C4-2B (cell line): ENCODE measurements around the gene GPC5.

ENCODE experiments used
- H3K27ac ChIP-seq: fragments of 450-650 bp; 2 replicates; pipeline ENCODE4 v1.5.1; 2017
- CTCF ChIP-seq: fragments of 450-650 bp; conservative IDR thresholded peaks from 2 replicates; pipeline ENCODE4 v1.5.1; 2017; ENCODE audit warnings: mild to moderate bottlenecking
- ZFX ChIP-seq: fragments of 450-650 bp; IDR thresholded peaks from 2 replicates; pipeline ENCODE4 v1.6.1; 2017

Gene GPC5

DNA sequence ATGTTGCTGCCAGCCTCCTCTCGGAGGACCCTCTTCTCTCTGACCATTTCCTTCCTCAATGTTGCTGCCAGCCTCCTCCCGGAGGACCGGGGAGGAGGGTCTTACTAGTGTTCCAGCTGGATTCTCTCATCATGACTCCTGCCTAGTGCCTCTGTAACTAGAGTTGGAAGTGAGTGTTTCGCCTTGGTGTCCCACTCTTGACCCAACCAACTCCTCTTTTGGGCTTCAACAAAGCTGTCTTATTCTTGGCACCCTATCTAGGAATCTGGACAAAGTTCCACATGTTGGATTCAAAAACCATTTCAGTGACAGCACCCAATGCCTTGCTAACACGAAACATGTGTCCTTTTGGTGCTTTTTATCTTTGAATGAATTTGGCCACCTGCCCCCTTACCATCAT, 165.4 kb downstream of the GPC5 start:
- TF ChIP-seq ZFX (no peak), CTCF (no peak)
- no peak overlapping the region for H3K27ac ChIP-seq

DNA sequence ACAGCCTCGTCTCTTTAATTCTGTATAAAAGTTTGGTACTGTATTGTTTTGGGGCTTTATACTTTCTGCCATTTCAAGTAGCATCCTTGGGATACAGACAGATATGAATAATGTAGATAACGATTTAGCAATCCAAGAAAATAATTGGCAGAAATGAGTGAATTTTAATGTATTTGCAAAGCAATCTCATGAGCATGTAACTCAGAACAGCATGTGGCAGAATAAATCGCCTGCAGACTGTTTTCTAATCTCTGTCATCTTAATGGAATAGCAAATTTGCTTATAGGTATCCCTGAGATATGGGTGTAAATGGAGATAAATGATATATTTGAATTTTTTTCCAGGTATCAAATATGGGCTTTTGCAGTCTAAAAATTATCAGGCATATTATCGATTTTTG, 166.0 kb downstream of the GPC5 start:
- no peak overlapping the region for H3K27ac ChIP-seq
- no peak for TF ChIP-seq ZFX
- no peak for TF ChIP-seq CTCF

- TF ChIP-seq CTCF (no peak), ZFX (no peak)
- no peak overlapping the region for H3K27ac ChIP-seq
These were observed 166.9 kb downstream of the GPC5 start for GRCh38 chr13:91565296-91565695.

DNA sequence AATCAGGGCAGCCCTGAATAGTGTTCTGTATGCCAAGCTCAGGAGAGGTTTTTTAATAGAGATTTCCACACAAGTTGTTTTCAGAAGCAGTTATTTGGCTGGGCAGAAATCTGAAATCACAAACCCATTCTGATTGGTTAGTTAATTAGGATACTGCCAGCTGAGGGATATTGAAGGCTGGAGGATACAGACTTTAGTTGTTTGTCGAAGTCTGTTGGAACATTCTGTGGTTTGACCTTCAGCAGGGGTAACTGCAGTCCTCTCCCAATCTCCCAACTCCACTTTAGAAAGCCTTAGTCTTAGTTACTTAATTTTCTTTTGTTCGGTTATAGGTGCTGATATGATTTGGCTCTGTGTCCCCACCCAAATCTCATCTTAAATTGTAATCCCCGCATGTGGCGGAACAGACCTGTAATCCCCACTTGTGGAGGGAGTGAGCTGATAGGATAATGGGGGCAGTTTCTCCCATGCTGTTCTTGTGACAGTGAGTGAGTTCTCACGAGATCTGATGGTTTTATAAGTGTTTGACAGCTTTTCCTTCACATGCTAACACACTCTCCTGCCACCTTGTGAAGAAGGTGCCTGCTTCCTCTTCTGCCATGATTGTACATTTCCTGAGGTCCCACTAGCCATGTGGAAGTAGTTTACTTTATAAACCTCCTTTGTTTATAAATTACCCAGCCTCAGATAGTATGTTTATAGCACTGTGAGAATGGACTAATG, 169.2 kb downstream of the GPC5 start:
- TF ChIP-seq CTCF (no peak), ZFX (no peak)
- no peak overlapping the region for H3K27ac ChIP-seq

GRCh38 chr13:91571681-91572080, 173.3 kb downstream of the GPC5 start:
- H3K27ac ChIP-seq: no peak overlapping the region
- TF ChIP-seq ZFX (no peak), CTCF (no peak)

- no peak for TF ChIP-seq ZFX
- TF ChIP-seq CTCF: no peak
- H3K27ac ChIP-seq: no peak overlapping the region
These were observed 174.0 kb downstream of the GPC5 start for GRCh38 chr13:91572439-91572838.

DNA sequence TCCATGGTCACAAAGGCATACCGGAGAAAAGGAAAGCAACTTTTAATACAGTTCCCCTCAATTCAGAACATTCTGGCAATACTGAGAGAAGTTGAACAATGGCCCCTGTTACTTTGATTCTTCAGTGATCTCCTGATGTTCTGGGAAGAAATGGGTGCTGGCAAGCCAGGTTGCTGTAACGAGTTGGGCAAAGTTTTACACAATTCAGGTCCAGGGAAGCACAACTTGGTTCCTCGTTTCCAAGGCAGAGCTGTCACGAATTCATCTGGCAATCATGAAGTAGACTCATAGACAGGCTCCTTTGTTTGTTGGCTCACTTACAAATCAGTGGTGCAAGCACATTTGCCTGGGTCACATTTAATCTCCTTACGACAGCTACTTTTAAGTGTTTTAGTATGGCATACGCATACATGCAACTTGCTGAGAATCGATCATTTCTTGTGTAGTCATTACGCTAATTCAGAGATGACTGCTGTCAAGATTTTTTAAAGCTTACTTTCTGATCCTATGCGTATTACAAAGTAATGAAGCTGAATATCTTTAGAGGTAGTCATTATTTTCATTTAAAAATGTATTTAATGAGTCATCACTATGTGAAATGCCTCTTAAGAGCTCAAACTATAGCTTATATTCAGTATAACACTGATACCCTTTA, 174.7 kb downstream of the GPC5 start:
- no peak for TF ChIP-seq ZFX
- no peak for TF ChIP-seq CTCF
- no peak overlapping the region for H3K27ac ChIP-seq
